ENCODE measurements around the gene RBMS3.

DNA sequence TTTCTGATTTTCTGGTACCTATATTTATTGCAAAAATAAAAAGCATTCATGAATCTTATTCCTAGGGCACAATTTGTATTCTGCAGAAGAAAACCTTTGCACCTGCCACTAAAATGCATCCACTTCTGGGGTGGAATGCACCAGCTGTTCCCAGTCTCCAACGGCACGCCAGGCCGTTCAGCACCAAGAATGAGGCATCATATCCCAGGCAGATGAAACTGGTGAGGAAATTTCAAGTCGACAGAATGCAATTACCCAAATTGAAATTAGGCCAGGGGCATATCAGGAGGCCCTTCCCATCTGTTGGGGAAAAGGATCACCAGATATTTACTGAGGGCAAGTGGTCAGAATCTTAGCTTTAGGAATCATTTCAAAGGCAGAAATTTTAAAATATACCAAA is 13.6 kb upstream of the RBMS3 start:
- TF ChIP-seq, protein P1, sequence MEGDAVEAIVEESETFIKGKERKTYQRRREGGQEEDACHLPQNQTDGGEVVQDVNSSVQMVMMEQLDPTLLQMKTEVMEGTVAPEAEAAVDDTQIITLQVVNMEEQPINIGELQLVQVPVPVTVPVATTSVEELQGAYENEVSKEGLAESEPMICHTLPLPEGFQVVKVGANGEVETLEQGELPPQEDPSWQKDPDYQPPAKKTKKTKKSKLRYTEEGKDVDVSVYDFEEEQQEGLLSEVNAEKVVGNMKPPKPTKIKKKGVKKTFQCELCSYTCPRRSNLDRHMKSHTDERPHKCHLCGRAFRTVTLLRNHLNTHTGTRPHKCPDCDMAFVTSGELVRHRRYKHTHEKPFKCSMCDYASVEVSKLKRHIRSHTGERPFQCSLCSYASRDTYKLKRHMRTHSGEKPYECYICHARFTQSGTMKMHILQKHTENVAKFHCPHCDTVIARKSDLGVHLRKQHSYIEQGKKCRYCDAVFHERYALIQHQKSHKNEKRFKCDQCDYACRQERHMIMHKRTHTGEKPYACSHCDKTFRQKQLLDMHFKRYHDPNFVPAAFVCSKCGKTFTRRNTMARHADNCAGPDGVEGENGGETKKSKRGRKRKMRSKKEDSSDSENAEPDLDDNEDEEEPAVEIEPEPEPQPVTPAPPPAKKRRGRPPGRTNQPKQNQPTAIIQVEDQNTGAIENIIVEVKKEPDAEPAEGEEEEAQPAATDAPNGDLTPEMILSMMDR (IDR thresholded peaks at IDR 0.05) = no peak
- TF ChIP-seq POLR2A (IDR thresholded peaks at IDR 0.05) = no peak
